ENCODE results near the gene ARSJ. TPM values are rescaled to one million over a fixed set of nuclear protein-coding genes. Genes with fewer than 3 reads are reported as not detected.

The ARSJ gene
- polyA plus RNA-seq (2011; rRNA removed) (43.8 and 47.9 TPM in 2 replicates), polyA minus RNA-seq (2011; rRNA and poly(A)+ RNA removed) (48.5 and 58.3 TPM in 2 replicates)

GRCh38 chr4:113979148-113979904, at the start of gene ARSJ:
Gene ARSJ (minus strand): TSS chr4:113979647. CDS start chr4:113978834, 813 bp downstream.
- Histone ChIP-seq H3K4me3 (ENCODE audit: low read depth, low read length) (peak within 1 kb of the TSS; percentile 83), H3K27me3 (ENCODE audit: control insufficient read depth, insufficient read depth, low read length) (no peaks in the 10 kb centered on the region), H3K27ac (ENCODE audit: low read depth, low read length) (peak within 1 kb of the TSS; percentile 93), H3K9me3 (ENCODE audit: control insufficient read depth, insufficient read depth, low read length) (no peaks in the 10 kb centered on the region)
- POLR2A ChIA-PET = interaction anchor here (0.6 to 1.7 kb wide), 8 partner anchors 9 to 642 kb away, joined by 3 to 18 read pairs (median 3); no protein-coding TSS in a partner anchor
- peak; percentile 27; the same call in 1 of the 2 replicates for TF ChIP-seq CTCF (IDR thresholded peaks at IDR 0.05; ENCODE audit: low read depth, low read length)
- CTCF ChIA-PET = interaction anchor here (0.6 to 1.6 kb wide), 8 partner anchors 15 to 399 kb away, joined by 3 to 11 read pairs (median 3); no protein-coding TSS in a partner anchor
- peak; percentile 65 for DNase-seq (ENCODE audit: low read depth, low spot score)

DNA sequence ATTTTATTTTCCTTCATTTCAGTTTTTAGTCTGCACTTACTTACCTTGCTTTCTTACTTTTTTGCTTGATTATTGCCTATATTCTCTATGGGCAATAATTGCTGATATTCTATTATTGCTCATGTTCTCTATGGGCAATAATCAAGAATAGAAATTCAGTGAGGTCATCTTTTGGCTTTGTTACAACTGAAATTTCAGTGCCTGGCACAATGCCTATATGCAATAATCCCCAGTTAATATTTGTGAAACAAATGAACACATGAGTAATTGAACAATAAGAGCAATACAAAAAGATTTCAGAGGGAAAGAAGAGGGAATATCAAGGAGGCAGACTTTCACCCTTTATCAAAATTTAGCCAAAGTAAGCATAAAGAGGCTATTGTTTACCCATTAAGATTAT, 48.6 kb upstream of the ARSJ start:
- H3K4me3 ChIP-seq (ENCODE audit: low read depth, low read length) = no peak overlapping the region
- no peak for DNase-seq (ENCODE audit: low read depth, low spot score)
- H3K27ac ChIP-seq (ENCODE audit: low read depth, low read length) = no peak overlapping the region
- H3K27me3 ChIP-seq (ENCODE audit: control insufficient read depth, insufficient read depth, low read length) = no peaks in the 10 kb centered on the region
- POLR2A ChIA-PET = no interaction called here
- CTCF ChIA-PET = no interaction called here
- no peaks in the 10 kb centered on the region for H3K9me3 ChIP-seq (ENCODE audit: control insufficient read depth, insufficient read depth, low read length)
- TF ChIP-seq CTCF (IDR thresholded peaks at IDR 0.05; ENCODE audit: low read depth, low read length) = no peak

GRCh38 chr4:114027596-114027995, 48.1 kb upstream of the ARSJ start:
- ChIA-PET CTCF (no interaction called here), POLR2A (no interaction called here)
- no peaks in the 10 kb centered on the region for H3K27me3 ChIP-seq (ENCODE audit: control insufficient read depth, insufficient read depth, low read length)
- no peak overlapping the region for H3K4me3 ChIP-seq (ENCODE audit: low read depth, low read length)
- no peak for DNase-seq (ENCODE audit: low read depth, low spot score)
- no peaks in the 10 kb centered on the region for H3K9me3 ChIP-seq (ENCODE audit: control insufficient read depth, insufficient read depth, low read length)
- no peak for TF ChIP-seq CTCF (IDR thresholded peaks at IDR 0.05; ENCODE audit: low read depth, low read length)
- H3K27ac ChIP-seq (ENCODE audit: low read depth, low read length) = no peak overlapping the region

DNA sequence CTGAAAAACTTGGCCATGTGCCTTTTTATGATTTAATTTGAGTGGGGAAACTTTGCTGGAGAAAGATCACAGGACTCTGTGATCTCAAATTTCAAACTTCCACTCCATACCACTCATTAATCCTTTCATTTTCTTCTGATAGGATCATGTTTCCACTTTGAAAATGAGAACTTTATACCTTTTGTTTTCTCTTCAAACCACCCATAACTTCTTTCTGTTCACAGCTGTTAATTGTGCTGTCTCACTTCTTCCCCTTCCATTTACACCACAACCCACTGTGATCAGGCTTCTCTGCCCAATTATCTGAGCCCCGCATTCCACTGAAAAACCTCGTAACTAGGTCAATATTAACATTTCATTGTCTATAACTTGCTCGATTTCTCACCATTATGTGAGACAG, 47.0 kb upstream of the ARSJ start:
- no peak for TF ChIP-seq CTCF (IDR thresholded peaks at IDR 0.05; ENCODE audit: low read depth, low read length)
- CTCF ChIA-PET = interaction anchor here (0.6 kb wide), 1 partner anchor 352 kb away, joined by 3 read pairs; no protein-coding TSS in a partner anchor

DNA sequence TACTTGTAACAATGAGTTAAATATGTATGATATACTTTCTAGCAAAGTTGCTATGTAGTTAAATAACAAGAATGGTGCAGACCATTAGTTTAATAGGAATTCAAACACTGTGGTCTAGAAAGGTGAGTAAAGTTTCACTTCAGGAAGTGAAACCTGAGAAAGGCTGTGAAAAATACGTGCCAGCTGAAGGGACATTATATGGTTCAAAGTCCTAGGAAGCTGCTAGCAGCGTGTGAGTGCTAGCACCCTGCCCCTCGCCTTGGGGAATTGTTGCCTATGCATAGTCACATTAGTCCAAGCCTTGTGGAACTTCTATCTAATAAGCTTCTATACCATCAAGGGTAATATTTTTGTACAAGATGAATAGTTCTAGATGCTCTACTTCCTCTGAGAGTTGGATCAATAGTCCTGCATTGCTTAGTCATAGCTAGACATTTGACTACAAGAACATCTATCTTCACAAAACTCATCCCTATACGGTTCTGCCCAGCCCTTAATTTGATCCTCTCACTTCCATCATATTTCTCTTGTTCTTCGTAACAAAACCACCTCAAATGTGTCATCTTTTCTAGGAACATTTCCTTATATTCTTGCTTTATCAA, 45.8 kb upstream of the ARSJ start:
- TF ChIP-seq CTCF (IDR thresholded peaks at IDR 0.05; ENCODE audit: low read depth, low read length) = no peak
- Histone ChIP-seq H3K27ac (ENCODE audit: low read depth, low read length) (no peak overlapping the region), H3K4me3 (ENCODE audit: low read depth, low read length) (no peak overlapping the region), H3K9me3 (ENCODE audit: control insufficient read depth, insufficient read depth, low read length) (no peaks in the 10 kb centered on the region), H3K27me3 (ENCODE audit: control insufficient read depth, insufficient read depth, low read length) (no peaks in the 10 kb centered on the region)
- ChIA-PET POLR2A (no interaction called here), CTCF (interaction anchor here (0.8 kb wide), 1 partner anchor 14 kb away, joined by 3 read pairs; no protein-coding TSS in a partner anchor)
- no peak for DNase-seq (ENCODE audit: low read depth, low spot score)

More for the DNA sequence above, 47.0 kb upstream of the ARSJ start:
- POLR2A ChIA-PET = no interaction called here
- no peak for DNase-seq (ENCODE audit: low read depth, low spot score)
- H3K27me3 ChIP-seq (ENCODE audit: control insufficient read depth, insufficient read depth, low read length) = no peaks in the 10 kb centered on the region
- H3K27ac ChIP-seq (ENCODE audit: low read depth, low read length) = no peak overlapping the region
- no peak overlapping the region for H3K4me3 ChIP-seq (ENCODE audit: low read depth, low read length)
- no peaks in the 10 kb centered on the region for H3K9me3 ChIP-seq (ENCODE audit: control insufficient read depth, insufficient read depth, low read length)
